Stomach (tissue), 4 donors: ENCODE results near the gene SPECC1.

Source experiments
- EP300 ChIP-seq: sonication (generic); formaldehyde crosslinking; IDR thresholded peaks from one replicate; pipeline ENCODE4 v1.6.1; 2017; ENCODE audit warnings: antibody characterized with exemption
- POLR2A ChIP-seq, 4 donors: fragments of 450-650 bp; IDR thresholded peaks; one replicate each; pipeline ENCODE4 v1.6.1; 2016; ENCODE audit warnings: antibody characterized with exemption in 4 of 4, control low read depth in 2 of 4, mild to moderate bottlenecking in 1 of 4, moderate library complexity in 1 of 4
- POLR2AphosphoS5 ChIP-seq, 3 donors: sonication (generic); formaldehyde crosslinking; IDR thresholded peaks; one replicate each; pipeline ENCODE4 v1.6.1; 2016; ENCODE audit warnings: antibody characterized with exemption in 3 of 3
- TF ChIP-seq, protein P1 (sequence below), 7 experiments: fragments of 450-650 bp in 4 of 7; fragments of 200-600 bp in 3 of 7; sonication (generic) in 3 of 7; IDR thresholded peaks; one replicate each; pipeline ENCODE4 v1.5.1; 2016 to 2019; ENCODE audit warnings: antibody characterized with exemption in 7 of 7, control low read depth in 2 of 7, mild to moderate bottlenecking in 1 of 7

DNA sequence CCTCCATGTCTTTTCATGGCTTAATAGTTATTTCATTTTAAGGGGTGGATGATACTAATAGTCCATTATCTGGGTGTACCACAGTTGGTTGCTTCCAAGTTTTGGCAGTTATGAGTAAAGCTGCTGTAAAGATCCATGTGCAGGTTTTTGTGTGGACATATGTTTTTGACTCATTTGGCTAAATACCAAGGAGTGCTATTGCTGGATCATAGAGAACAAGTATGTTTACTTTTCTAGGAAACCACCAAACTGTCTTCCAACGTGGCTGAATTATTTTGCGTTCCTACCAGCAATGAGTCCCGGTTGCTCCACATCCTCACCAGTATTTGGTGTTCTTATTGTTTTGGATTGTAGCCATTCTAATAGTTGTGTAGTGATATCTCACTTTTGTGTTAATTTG is 181.9 kb downstream of the SPECC1 start:
- TF ChIP-seq POLR2A (IDR thresholded peaks at IDR 0.05) (no peak), POLR2AphosphoS5 (IDR thresholded peaks at IDR 0.05) (no peak), EP300 (no peak)
- TF ChIP-seq, protein P1, sequence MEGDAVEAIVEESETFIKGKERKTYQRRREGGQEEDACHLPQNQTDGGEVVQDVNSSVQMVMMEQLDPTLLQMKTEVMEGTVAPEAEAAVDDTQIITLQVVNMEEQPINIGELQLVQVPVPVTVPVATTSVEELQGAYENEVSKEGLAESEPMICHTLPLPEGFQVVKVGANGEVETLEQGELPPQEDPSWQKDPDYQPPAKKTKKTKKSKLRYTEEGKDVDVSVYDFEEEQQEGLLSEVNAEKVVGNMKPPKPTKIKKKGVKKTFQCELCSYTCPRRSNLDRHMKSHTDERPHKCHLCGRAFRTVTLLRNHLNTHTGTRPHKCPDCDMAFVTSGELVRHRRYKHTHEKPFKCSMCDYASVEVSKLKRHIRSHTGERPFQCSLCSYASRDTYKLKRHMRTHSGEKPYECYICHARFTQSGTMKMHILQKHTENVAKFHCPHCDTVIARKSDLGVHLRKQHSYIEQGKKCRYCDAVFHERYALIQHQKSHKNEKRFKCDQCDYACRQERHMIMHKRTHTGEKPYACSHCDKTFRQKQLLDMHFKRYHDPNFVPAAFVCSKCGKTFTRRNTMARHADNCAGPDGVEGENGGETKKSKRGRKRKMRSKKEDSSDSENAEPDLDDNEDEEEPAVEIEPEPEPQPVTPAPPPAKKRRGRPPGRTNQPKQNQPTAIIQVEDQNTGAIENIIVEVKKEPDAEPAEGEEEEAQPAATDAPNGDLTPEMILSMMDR (IDR thresholded peaks at IDR 0.05): no peak
